A673 (cell line): ENCODE data around the gene DLG5. TPM values are rescaled to one million over a fixed set of nuclear protein-coding genes. Genes with fewer than 3 reads are reported as not detected.

Source experiments
- BruUV-seq: library from RNA; stranded (reverse); fragments of 400-500 nt; replicated peaks from 2 replicates; lab custom pipeline; 2021; lab: Mats Ljungman, UMichigan
- CTCF ChIA-PET: fragments of 300-600 bp; sonication (Branson Sonifier 250); formaldehyde crosslinking; loops from one replicate; lab custom pipeline; 2022; ENCODE audit warnings: antibody characterized with exemption; lab: Charles Lee
- POLR2A ChIA-PET: fragments of 300-600 bp; sonication (Branson Sonifier 250); formaldehyde crosslinking; loops from one replicate; lab custom pipeline; 2022; ENCODE audit warnings: antibody characterized with exemption; ENCODE audit not compliant: low non-redundant PET; lab: Charles Lee
- DNase-seq: peaks from one replicate; pipeline ENCODE4 v3.0.0-alpha.2; 2015; ENCODE audit warnings: low spot score
- H3K27ac ChIP-seq: fragments of 200-600 bp; sonication (generic); 2 replicates; pipeline ENCODE4 v1.5.1; 2016; ENCODE audit warnings: mixed run types, low read depth, mild to moderate bottlenecking, mixed read lengths, antibody characterized with exemption, low read length; ENCODE audit not compliant: poor library complexity, severe bottlenecking
- H3K27me3 ChIP-seq: fragments of 200-600 bp; sonication (generic); replicated peaks from 2 replicates; pipeline ENCODE4 v1.6.1; 2017; ENCODE audit warnings: mixed run types, low read depth, mild to moderate bottlenecking, mixed read lengths, antibody characterized with exemption, low read length; ENCODE audit not compliant: insufficient read depth, poor library complexity
- H3K36me3 ChIP-seq: fragments of 200-600 bp; sonication (generic); 2 replicates; pipeline ENCODE4 v1.6.1; 2016; ENCODE audit warnings: mixed run types, mild to moderate bottlenecking, mixed read lengths, antibody characterized with exemption, low read length; ENCODE audit not compliant: insufficient read depth, poor library complexity, severe bottlenecking
- H3K4me1 ChIP-seq: fragments of 200-600 bp; sonication (generic); 2 replicates; pipeline ENCODE4 v1.6.1; 2017; ENCODE audit warnings: mixed run types, mild to moderate bottlenecking, mixed read lengths, antibody characterized with exemption, low read length; ENCODE audit not compliant: insufficient read depth, poor library complexity, severe bottlenecking
- H3K4me3 ChIP-seq: fragments of 200-600 bp; sonication (generic); 2 replicates; pipeline ENCODE4 v1.5.1; 2016; ENCODE audit warnings: low read depth, mixed run types, mild to moderate bottlenecking, mixed read lengths, low read length; ENCODE audit not compliant: poor library complexity, severe bottlenecking
- H3K9me3 ChIP-seq: fragments of 200-600 bp; sonication (generic); 2 replicates; pipeline ENCODE4 v1.6.1; 2016; ENCODE audit warnings: mixed run types, low read depth, mild to moderate bottlenecking, mixed read lengths, antibody characterized with exemption, low read length; ENCODE audit not compliant: poor library complexity, severe bottlenecking
- EZH2 ChIP-seq: fragments of 200-600 bp; sonication (generic); IDR thresholded peaks from 2 replicates; pipeline ENCODE4 v1.6.1; 2017; ENCODE audit warnings: borderline replicate concordance, low read depth, mild to moderate bottlenecking, mixed read lengths, antibody characterized with exemption, low read length; ENCODE audit not compliant: poor library complexity, severe bottlenecking
- intact Hi-C: fragments of 100-400 bp; cut with micrococcal nuclease; formaldehyde crosslinking; loops from one replicate; pipeline ENCODE4 v1.10.0; 2022; ENCODE audit not compliant: unreplicated experiment
- total RNA-seq: library from RNA; stranded (reverse); gene quantifications from 2 replicates; pipeline ENCODE4 v1.2.3, GENCODE V29; 2021
- TF ChIP-seq, protein P1 (sequence below): fragments of 300-800, 200-600 bp; sonication (generic); conservative IDR thresholded peaks from 2 replicates; pipeline ENCODE4 v1.5.1; 2017; ENCODE audit warnings: low read depth, mild to moderate bottlenecking, antibody characterized with exemption, low read length, moderate library complexity, mixed read lengths

DLG5 gene
- total RNA-seq, 1 experiment from 2014 or later, result 44.0 TPM

DNA sequence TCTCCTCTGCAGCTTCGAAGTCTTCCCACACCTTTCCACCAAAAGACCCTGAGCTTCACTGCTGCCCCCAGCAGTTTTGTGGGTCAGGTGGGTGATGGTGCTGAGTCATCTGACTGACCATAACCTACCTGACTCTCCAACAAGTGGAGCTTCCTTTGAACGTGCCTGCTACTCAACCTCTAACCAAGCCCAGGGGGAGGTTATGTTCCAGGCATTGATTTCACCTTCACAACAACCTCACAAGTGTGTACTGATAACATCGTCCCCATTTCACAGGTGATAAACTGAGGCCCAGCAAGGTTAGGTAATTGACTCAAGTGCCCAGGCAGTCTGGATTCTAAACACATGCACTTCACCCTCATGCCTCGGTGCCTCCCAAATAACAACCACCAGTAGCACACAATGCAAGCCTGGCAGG lies 66.7 kb downstream of the DLG5 start:
- BruUV-seq, result no TSS peak
- H3K27me3 ChIP-seq, result no peaks in the 10 kb centered on the region
- CTCF ChIA-PET, result no interaction called here
- no peak for TF ChIP-seq EZH2
- TF ChIP-seq, protein P1, sequence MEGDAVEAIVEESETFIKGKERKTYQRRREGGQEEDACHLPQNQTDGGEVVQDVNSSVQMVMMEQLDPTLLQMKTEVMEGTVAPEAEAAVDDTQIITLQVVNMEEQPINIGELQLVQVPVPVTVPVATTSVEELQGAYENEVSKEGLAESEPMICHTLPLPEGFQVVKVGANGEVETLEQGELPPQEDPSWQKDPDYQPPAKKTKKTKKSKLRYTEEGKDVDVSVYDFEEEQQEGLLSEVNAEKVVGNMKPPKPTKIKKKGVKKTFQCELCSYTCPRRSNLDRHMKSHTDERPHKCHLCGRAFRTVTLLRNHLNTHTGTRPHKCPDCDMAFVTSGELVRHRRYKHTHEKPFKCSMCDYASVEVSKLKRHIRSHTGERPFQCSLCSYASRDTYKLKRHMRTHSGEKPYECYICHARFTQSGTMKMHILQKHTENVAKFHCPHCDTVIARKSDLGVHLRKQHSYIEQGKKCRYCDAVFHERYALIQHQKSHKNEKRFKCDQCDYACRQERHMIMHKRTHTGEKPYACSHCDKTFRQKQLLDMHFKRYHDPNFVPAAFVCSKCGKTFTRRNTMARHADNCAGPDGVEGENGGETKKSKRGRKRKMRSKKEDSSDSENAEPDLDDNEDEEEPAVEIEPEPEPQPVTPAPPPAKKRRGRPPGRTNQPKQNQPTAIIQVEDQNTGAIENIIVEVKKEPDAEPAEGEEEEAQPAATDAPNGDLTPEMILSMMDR, result no peak
- no peak overlapping the region for H3K4me3 ChIP-seq
- DNase-seq, result no peak
- no peaks in the 10 kb centered on the region for H3K4me1 ChIP-seq
- H3K36me3 ChIP-seq, result no peaks in the 10 kb centered on the region
- intact Hi-C loops, result no loop called here
- H3K27ac ChIP-seq, result no peak overlapping the region
- H3K9me3 ChIP-seq, result no peaks in the 10 kb centered on the region
- POLR2A ChIA-PET, result no interaction called here

- Histone ChIP-seq H3K27me3 (no peaks in the 10 kb centered on the region), H3K4me1 (no peaks in the 10 kb centered on the region), H3K36me3 (no peaks in the 10 kb centered on the region), H3K27ac (no peak overlapping the region), H3K9me3 (no peaks in the 10 kb centered on the region), H3K4me3 (no peak overlapping the region)
- intact Hi-C loops, result no loop called here
- no TSS peak for BruUV-seq
- ChIA-PET POLR2A (no interaction called here), CTCF (no interaction called here)
- TF ChIP-seq, protein P1, result no peak
- TF ChIP-seq EZH2, result no peak
- DNase-seq, result no peak
Measured at GRCh38 chr10:77859200-77859864, 67.2 kb downstream of the DLG5 start.

DNA sequence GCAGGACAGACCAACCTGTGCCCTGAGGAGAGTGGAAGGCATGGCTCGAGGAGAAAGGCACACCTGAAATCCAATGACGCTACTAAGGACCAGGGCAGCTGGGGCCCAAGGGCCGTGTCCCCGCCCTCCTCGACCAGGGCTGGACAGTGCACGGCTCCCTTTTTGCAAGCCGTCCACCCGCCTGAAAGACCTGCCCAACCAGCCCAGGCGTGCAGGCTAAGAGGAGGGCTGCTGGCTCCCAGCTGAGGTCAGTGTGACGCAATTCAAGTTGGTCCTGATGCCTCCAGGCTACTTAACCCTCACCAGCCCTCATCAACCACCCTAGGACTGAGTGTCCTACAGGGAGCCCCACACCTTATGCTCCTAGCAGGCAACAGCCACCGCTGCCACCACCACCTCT lies 69.3 kb downstream of the DLG5 start:
- no peak for DNase-seq
- Histone ChIP-seq H3K36me3 (no peaks in the 10 kb centered on the region), H3K9me3 (no peaks in the 10 kb centered on the region), H3K27me3 (no peaks in the 10 kb centered on the region), H3K27ac (no peak overlapping the region), H3K4me3 (no peak overlapping the region), H3K4me1 (no peaks in the 10 kb centered on the region)
- no TSS peak for BruUV-seq
- POLR2A ChIA-PET, result no interaction called here
- no peak for TF ChIP-seq EZH2
- TF ChIP-seq, protein P1, result no peak
- CTCF ChIA-PET, result no interaction called here
- intact Hi-C loops, result no loop called here
